Panc1 (cell line): ENCODE measurements around the gene MRPL14. TPM values are rescaled to one million over a fixed set of nuclear protein-coding genes. Genes with fewer than 3 reads are reported as not detected.

ENCODE experiments used
- ATAC-seq: fragments of 200-7000 bp; cut with Tn5 transposase; 2 replicates; pipeline ENCODE4 v1.9.1; 2020; ENCODE audit warnings: mild to moderate bottlenecking, moderate library complexity
- BruUV-seq: library from RNA; stranded (reverse); fragments of 400-500 nt; replicated peaks from 2 replicates; lab custom pipeline; 2021; lab: Mats Ljungman, UMichigan
- CTCF ChIA-PET: fragments of 300-600 bp; sonication (Branson Sonifier 250); formaldehyde crosslinking; loops from one replicate; lab custom pipeline; 2022; ENCODE audit warnings: antibody characterized with exemption; lab: Charles Lee
- POLR2A ChIA-PET: fragments of 300-600 bp; sonication (Branson Sonifier 250); formaldehyde crosslinking; loops from one replicate; lab custom pipeline; 2022; ENCODE audit warnings: antibody characterized with exemption; lab: Charles Lee
- DNase-seq: peaks from one replicate; pipeline ENCODE4 v3.0.0-alpha.2; 2010; ENCODE audit warnings: low read depth, low spot score
- H3K27ac ChIP-seq: 2 replicates; pipeline ENCODE4 v1.5.1; 2011; ENCODE audit warnings: mild to moderate bottlenecking, low read length, inconsistent platforms
- H3K27me3 ChIP-seq: fragments of 200-500 bp; sonication (Bioruptor generic); 2 replicates; pipeline ENCODE4 v1.6.0; 2014; ENCODE audit warnings: low read length, inconsistent platforms; ENCODE audit not compliant: control insufficient read depth, insufficient read depth
- H3K36me3 ChIP-seq: fragments of 200-500 bp; sonication (Bioruptor generic); 2 replicates; pipeline ENCODE4 v1.5.1; 2014; ENCODE audit warnings: inconsistent platforms, mild to moderate bottlenecking, low read length, moderate library complexity; ENCODE audit not compliant: control insufficient read depth, insufficient read depth
- H3K4me1 ChIP-seq: 2 replicates; pipeline ENCODE4 v1.5.1; 2011; ENCODE audit warnings: inconsistent platforms, mild to moderate bottlenecking, low read length, moderate library complexity; ENCODE audit not compliant: control insufficient read depth, insufficient read depth
- H3K4me3 ChIP-seq, 2 experiments: 2 replicates each; pipeline ENCODE4 v1.5.1; 2011 to 2012; ENCODE audit warnings: low read depth in 2 of 2, low read length in 2 of 2, mild to moderate bottlenecking in 2 of 2, inconsistent platforms in 1 of 2, moderate library complexity in 1 of 2
- H3K9me3 ChIP-seq: fragments of 200-500 bp; sonication (Bioruptor generic); 2 replicates; pipeline ENCODE4 v1.5.1; 2014; ENCODE audit warnings: low read depth, mild to moderate bottlenecking, inconsistent platforms, low read length, moderate library complexity; ENCODE audit not compliant: control insufficient read depth, insufficient read depth
- CTCF ChIP-seq: fragments of 450-650 bp; IDR thresholded peaks from 2 replicates; pipeline ENCODE4 v1.5.1; 2017; ENCODE audit warnings: mild to moderate bottlenecking
- POLR2AphosphoS5 ChIP-seq: IDR thresholded peaks from 2 replicates; pipeline ENCODE4 v1.6.1; 2012; ENCODE audit warnings: mild to moderate bottlenecking, low read depth, low read length, moderate library complexity
- SIN3A ChIP-seq: IDR thresholded peaks from 2 replicates; pipeline ENCODE4 v1.6.1; 2012; ENCODE audit warnings: low read depth, mild to moderate bottlenecking, low read length, moderate library complexity, borderline replicate concordance; ENCODE audit not compliant: insufficient read depth
- TCF7L2 ChIP-seq: IDR thresholded peaks from 2 replicates; pipeline ENCODE4 v1.6.1; 2011; ENCODE audit warnings: mild to moderate bottlenecking, low read depth, low read length, inconsistent platforms
- in situ Hi-C: cut with HindIII; loops from 2 replicates; pipeline ENCODE4 v1.10.0; 2016; ENCODE audit warnings: low sequenced_read_pairs, low pct_unique_long_range_greater_than_20kb
- intact Hi-C: fragments of 100-400 bp; cut with micrococcal nuclease; formaldehyde crosslinking; loops from one replicate; pipeline ENCODE4 v1.10.0; 2022; ENCODE audit not compliant: unreplicated experiment
- total RNA-seq: library from RNA; stranded (reverse); gene quantifications from one replicate; pipeline ENCODE4 v1.2.1, GENCODE V29; 2021; ENCODE audit not compliant: unreplicated experiment
- TF ChIP-seq, protein P1 (sequence below), 2 experiments: IDR thresholded peaks; 2 replicates each; pipeline ENCODE4 v1.6.1; 2011 to 2012; ENCODE audit warnings: low read depth in 2 of 2, control low read depth in 1 of 2, low read length in 1 of 2, mild to moderate bottlenecking in 1 of 2, moderate library complexity in 1 of 2; ENCODE audit not compliant: insufficient read depth in 1 of 2

MRPL14 gene
- total RNA-seq, 1 experiment from 2014 or later: 82.0 TPM

DNA sequence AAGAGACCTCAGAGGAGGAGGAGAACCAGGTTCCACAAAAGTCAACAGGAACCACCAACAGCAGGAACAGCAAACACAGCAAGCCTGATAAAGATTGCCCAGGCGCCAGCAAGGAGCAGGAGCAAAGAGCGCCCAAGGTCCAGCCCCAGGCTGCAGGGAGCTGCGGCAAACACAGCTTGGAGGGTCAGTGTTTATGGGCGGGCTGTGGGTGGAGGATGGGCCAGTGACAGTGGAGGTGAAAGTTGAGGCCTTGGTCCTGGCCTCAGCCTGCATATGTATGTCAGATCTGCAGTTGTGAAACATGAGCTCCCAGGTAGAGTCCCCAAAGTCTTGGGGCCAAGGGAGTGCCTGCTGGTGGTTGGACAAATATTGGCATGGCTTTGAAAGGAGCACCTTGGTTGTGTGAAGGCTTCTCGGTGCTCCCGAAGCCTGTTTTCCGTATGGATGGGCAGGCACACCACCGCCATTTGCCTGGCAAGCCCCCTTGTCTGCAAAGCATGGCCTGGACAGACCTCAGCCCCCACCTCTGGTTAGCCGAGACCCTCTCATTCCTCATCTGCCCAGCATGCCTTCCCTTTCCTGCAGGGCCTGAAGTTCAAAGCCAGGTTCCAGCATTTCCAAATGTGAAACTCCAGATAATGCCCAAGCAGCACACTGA is 29.4 kb upstream of the MRPL14 start:
- no peak overlapping the region for H3K27ac ChIP-seq
- POLR2A ChIA-PET: no interaction called here
- ATAC-seq: peak; percentile 44

GRCh38 chr6:44154067-44154466 is 26.8 kb upstream of the MRPL14 start:
- Histone ChIP-seq H3K27ac (no peak overlapping the region), H3K27me3 (no peaks in the 10 kb centered on the region), H3K4me1 (peaks cover 14% of the 10 kb centered on the region), H3K9me3 (no peaks in the 10 kb centered on the region), H3K36me3 (no peaks in the 10 kb centered on the region), H3K4me3 (no peak overlapping the region)
- TF ChIP-seq, protein P1, sequence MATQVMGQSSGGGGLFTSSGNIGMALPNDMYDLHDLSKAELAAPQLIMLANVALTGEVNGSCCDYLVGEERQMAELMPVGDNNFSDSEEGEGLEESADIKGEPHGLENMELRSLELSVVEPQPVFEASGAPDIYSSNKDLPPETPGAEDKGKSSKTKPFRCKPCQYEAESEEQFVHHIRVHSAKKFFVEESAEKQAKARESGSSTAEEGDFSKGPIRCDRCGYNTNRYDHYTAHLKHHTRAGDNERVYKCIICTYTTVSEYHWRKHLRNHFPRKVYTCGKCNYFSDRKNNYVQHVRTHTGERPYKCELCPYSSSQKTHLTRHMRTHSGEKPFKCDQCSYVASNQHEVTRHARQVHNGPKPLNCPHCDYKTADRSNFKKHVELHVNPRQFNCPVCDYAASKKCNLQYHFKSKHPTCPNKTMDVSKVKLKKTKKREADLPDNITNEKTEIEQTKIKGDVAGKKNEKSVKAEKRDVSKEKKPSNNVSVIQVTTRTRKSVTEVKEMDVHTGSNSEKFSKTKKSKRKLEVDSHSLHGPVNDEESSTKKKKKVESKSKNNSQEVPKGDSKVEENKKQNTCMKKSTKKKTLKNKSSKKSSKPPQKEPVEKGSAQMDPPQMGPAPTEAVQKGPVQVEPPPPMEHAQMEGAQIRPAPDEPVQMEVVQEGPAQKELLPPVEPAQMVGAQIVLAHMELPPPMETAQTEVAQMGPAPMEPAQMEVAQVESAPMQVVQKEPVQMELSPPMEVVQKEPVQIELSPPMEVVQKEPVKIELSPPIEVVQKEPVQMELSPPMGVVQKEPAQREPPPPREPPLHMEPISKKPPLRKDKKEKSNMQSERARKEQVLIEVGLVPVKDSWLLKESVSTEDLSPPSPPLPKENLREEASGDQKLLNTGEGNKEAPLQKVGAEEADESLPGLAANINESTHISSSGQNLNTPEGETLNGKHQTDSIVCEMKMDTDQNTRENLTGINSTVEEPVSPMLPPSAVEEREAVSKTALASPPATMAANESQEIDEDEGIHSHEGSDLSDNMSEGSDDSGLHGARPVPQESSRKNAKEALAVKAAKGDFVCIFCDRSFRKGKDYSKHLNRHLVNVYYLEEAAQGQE (IDR thresholded peaks at IDR 0.05; ENCODE audit: insufficient read depth in 1 of 2, low read depth in 2 of 2, low read length in 1 of 2): no peak
- TF ChIP-seq SIN3A: no peak
- no peak for TF ChIP-seq TCF7L2
- DNase-seq (no peak), ATAC-seq (no peak)
- intact Hi-C loops (no loop called here), in situ Hi-C loops (no loop called here)
- BruUV-seq: no TSS peak
- CTCF ChIA-PET: no interaction called here
- POLR2A ChIA-PET: no interaction called here

More for the DNA sequence above, 29.4 kb upstream of the MRPL14 start:
- in situ Hi-C loops: no loop called here
- BruUV-seq: no TSS peak
- H3K4me1 ChIP-seq: peaks cover 14% of the 10 kb centered on the region
- CTCF ChIA-PET: interaction anchor here (0.6 to 0.7 kb wide), 2 partner anchors 18 to 89 kb away, joined by 3 to 4 read pairs; no protein-coding TSS in a partner anchor
- H3K36me3 ChIP-seq: no peaks in the 10 kb centered on the region
- TF ChIP-seq TCF7L2 (no peak), POLR2AphosphoS5 (no peak), CTCF (no peak), SIN3A (no peak)
- TF ChIP-seq, protein P1 (IDR thresholded peaks at IDR 0.05; ENCODE audit: insufficient read depth in 1 of 2, low read depth in 2 of 2, low read length in 1 of 2): no peak
- no peak for DNase-seq
- no peak overlapping the region for H3K4me3 ChIP-seq
- H3K9me3 ChIP-seq: no peaks in the 10 kb centered on the region
- H3K27me3 ChIP-seq: no peaks in the 10 kb centered on the region
- intact Hi-C loops: no loop called here
